Activated CD8-positive, alpha-beta memory T cell treated with anti-CD3 and anti-CD28 coated beads, Interleukin-2, amount 50 U/mL, for 4 hours (primary cell): ENCODE measurements around the gene TREX2.

ENCODE experiments used
- DNase-seq: peaks from one replicate; pipeline ENCODE4 v3.0.0-alpha.2; 2020

The TREX2 gene

DNA sequence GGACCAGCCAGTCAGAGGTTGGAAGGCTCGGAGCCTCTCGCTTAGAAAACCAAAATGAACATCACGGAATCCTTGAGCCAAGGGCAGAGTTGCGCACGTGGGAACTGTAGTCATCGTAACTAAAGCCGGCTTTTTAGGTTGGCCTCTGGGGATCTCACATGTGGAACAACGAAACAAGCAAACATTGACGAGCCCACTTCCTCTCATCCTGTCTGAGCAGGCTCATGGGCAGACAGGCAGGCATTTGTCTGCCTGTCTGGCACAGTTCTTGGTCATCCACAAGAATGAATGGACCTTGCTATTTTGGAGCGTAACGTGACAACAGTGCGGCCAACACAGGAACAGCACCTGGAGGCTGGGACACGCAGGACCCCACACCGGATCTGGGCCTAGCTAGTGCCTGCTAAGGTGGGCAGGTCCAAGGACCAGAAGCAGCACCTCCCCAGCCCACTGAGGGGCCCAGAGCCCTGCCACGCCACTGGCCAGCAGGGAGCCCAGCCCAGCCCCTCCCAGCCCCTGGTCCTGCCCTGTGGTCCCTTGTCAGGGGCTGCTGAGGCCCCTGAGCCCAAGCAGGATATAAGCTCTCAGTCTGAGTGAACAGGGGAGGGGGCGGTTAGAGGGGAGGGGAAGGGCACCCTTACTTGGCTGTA, 9.2 kb upstream of the TREX2 start:
- no peak for DNase-seq

DNA sequence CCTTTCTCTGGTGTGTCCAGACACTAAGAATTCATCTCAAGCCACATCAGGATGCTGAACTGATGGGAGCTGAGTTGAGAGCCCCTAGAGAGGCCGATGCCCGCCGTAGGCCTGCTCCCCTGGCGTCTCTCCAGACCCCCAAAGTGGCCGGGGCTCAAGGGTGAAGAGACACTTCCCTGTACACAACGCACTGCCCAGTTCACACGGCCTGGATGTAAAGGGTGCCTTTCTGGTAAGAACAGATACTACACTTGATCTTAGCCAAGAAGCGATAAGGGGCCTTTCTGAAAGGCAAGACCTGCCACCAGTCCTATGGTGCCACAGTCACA, 5.1 kb upstream of the TREX2 start:
- no peak for DNase-seq

DNA sequence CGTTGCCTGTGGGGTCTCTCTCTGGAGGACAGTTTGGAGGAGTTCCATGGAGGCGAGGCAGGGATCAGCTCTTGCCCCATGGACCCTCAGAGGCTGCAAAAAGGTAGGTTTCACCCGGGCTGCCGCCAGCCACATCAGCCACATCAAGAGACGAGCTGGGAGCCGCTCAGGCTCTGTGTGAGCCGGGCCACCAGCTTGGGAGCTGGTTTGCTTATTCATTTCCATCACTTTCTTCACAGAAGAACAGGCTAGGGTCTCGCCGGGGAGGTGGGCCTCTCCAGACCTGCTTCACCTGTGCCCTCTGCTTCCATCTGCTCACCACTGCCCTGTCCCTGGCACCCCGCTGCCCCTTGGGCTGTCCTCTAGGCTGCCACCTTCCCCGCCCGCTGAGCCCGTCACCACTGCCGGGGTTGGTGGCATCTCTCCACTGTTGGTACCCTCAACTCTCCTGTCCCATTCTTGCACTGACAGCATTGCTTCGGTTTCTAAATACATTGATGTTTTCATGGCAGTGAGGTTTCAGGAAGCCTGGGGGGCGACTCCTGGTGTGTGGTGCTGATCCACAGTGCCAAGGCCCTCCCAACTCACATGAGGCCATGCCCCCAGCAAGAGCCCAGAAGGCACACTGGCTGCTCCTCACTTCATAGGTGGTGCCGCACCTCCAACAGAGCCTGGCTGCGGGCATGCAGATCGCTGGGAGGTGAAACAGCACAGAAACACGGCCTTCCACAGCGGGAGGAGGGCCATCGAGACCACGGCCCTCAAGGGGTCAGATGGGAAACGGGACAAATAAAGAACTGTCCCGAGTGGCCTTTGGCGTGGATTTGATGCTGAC, 4.5 kb upstream of the TREX2 start:
- DNase-seq = no peak

DNA sequence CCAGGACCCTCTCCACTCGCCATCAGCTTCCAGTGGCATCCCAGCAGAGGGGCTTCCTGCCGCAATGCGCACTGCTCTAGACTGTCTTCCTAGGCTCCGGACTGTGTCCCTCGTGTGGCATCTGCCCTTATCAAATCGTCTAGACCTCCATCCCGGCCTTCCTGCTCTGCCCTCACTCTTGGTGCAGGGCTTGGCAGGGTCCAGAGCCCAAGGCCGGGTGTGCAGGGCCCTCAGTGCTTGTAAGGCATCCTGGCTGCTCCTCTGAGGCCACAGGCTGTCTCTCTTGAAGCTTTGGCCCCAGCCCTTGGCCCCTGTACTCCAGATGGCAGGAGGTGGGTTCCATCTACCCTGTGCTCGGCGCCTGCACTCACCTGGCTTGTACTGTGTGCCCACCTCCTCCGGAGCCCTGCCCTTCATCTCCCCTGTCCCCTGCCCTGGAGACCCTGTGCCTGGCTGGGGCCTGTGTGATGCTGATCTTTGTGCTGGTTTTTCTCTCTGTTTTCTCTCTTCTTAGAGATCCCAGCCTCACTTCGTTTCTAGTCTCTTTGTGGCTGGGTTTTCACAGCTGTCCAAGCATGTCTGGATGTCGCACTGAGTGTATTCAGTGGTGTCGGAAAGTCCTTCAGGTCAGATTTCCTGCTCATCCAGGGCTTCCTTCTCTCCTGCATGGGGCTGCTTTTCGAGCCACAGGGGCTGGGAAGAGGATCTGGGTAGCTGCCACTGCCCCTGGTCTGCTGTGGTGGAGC, 3.7 kb upstream of the TREX2 start:
- no peak for DNase-seq

DNA sequence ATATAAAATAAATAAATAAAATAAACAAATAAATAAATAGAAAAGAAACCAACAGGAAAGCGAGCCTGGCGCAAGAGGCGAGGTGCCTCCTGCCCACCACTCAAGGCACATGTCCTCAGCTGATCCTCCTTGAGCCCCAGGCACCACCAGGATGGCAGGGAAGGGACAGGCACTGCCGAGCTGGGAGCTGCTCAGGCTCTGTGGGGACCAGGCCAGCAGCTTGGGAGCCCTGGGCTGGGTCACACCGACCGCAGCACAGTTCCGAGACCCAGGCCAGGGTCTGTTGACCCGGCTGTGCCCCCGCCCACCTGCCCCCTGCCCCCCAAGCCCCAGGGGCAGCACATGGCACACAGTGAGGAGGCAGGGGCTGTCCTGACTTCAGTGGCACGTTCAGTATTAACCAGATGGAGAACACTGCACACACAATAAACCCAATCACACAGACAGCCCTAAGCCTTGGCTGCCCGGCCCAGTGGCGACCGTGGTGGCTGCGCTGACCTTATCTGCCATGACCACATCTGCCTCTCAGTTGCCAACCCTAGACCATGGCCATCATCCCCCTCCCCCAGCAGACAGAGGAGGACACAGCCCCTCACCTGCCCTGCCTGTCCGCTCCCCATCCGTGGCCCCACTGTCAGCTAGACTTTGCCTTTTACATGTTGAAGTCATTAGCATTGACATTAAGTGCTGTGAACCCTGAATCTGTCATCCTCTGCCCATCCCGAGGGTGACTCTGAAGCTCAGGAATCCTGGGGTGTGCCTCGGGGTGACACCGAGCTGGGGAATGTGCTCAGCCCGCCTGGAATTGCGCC, 2.9 kb upstream of the TREX2 start:
- DNase-seq = no peak

DNA sequence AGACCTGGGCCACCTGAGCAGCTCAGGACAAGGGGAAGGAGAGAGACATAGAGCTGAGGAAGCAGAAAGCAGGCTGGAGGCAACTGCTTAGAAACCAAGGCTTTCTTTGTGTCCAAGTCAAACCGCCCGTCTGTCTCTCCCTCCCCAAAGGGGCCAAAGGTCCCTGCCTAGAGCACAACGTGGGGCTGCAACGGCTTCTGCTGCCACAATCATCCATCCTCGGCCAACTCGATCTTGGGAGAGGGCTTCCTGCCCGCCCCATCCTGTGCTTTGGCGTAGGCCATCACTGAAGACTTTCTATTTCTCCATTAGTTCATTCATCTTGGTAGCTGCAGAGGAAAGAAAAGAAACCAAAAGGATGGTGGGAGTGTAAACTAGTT, 1.7 kb upstream of the TREX2 start:
- DNase-seq = no peak

DNA sequence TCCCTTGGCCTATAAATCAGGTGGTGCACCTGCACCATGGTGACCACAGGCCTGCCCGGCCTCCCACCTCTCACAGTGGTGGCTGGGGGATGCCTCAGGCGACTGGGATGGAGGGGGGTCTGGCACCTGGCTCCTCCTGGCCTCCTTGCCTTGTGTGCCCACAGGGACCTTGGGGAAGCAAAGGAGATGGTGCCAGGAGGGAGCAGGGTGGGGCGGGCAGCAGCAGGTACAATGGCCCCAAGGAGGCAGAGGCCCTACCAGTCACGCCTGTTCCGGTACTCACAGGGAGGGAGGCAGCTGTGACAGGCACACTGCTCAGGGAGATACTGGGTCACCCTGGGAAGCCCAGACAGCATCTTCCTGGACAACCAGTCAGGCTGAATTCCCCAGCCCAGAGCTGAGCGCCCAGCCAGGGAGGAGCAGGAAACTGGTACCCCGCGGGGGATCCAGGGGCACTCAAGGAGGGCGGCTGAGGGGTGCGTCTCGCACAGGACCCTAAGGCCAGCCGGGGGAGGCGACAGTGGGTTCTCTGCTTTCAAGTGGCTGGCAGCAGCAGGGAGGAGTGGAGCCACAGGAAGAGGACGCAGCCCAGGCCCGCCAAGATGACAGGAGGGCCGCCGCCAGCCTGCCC, 1.2 kb upstream of the TREX2 start:
- DNase-seq = no peak

DNA sequence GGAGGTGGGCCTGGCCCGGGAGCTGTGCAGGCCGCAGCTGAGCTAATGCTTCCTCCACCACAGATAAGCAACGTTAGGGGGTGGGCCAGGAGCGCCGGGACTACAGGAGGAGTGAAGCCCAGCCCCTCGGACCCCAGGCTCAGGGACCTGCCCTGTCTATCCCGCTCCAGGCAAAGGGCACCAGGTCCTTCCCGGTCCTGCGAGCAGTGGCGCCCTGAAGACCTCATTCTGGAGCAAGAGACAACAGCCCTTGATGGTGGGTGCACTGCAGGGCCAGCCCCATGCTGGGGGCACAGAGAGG, 730 bp upstream of the TREX2 start:
- no peak for DNase-seq

DNA sequence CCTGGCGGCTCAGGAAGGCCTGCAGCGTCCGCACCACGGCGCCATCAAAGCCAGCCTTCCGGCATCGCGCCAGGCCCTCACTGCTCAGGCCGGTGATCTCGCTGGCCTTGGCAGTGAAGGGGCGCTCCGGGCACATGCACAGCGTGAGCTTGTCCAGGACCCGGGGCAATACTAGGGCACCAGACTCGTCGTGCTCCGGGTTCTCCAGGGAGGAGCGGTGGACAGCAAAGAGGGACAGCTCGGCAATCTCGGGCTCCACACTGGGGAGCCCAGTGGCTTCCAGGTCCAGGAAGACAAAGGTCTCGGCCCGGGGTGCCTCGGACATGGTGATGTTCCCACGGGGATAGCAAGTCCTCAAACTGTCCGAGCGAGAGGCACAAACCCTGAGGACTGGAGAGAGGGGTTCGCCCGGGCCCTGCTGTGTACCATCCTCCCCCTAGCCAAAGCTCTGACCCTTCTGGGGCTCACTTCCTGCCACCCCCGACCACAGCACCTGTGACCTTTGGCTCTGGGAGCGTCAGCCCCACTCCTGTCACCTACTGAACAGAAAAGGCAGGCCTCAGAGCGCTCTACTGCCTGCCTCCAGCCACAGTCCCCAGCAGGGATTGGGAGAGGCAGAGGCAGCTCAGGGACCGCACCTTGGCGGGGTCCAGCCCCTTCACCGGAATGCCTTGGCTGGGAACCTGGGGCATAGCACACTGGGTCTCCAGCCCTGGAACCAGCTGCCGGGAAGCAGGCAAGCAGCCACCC, 575 bp downstream of the TREX2 start:
- DNase-seq = no peak

DNA sequence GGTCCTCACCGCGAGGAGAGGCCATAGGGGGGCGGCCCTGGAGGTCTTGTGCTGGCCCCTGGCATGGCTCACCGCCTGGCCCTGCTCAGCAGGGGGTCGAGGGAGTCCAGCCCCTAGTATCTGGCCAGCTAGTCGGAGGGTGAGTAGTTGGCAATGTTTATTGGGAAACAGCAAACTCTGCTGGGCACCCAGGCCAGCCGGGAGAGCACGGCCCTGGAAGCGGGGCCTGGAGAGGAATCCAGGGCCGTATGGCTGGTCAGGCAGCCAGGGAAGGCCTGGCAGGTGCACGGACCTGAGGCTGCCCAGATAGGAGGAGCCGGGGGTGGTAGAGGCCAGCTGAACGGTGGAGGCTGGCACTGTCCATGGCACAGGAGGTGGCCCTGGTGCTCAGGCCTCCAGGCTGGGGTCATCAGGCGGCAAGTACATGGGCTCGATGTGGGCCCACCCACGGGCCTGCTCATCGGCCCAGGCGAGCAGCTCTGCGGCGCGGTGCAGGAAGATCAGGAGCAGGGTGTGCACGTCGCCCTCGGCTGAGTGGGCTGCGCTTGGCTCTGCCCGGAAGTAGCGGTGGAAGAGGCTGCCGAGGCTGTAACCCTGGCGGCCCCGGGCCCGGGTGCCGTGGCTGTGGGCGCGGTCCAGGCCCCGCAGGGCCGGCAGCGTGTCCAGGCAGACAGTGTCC, 1.4 kb downstream of the TREX2 start:
- DNase-seq = no peak

DNA sequence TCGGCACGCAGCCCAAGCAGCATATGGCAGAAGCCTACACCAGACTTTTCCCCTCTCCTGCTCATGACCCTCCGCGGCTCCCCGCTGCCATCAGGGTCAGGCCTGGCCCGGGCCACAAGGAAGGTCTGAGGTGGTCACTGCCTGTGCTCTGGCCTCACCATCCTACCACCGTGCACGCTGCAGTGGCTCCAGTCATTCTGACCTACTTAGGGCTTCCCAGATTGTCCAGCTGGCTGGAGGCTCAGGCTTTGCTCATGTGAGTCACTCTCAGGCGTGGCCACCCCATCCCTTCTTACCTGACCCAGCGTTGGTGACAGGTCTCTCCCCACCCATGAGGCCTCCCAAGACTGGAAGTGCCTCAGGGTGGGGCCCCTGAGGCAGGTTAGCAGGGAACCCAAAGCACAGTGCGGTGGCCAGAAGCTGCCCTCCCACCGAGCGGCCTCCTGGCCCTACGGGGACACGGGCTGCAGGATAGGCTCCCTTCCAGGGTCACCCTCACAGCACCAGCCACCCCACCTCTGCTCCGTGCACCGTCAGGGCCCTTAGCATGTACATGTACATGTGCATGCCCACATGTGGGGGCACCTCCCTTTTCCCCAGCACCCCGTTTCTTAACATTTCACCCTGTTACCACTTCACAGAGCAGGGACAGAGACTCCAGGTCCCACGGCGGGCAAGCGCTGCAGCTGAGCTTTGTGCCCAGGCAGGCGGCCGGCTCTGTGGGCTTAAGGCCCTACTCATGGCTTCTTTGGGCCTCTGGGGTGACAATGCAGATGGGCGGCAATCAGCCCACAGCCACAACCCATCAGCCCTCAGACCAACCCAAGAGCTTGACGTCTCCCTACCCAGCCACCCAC, 2.2 kb downstream of the TREX2 start:
- DNase-seq = no peak

DNA sequence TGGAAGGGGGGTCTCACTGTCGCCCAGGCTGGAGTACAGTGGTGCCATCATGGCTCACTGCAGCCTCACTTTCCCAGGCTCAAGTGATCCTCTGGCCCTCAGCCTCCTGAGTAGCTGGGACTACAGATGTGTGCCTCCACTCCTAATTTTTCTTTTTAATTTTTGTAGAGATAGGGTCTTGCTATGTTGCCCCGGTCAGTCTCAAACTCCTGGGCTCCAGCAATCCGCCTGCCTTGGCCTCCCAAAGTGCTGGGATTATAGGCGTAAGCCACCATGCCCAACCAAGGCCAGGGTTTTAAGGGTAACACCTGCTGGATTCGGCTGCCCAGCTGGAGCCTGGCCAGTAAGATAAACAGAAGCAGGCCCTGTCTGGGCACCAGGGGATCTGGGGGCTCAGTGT, 3.4 kb downstream of the TREX2 start:
- DNase-seq = no peak

DNA sequence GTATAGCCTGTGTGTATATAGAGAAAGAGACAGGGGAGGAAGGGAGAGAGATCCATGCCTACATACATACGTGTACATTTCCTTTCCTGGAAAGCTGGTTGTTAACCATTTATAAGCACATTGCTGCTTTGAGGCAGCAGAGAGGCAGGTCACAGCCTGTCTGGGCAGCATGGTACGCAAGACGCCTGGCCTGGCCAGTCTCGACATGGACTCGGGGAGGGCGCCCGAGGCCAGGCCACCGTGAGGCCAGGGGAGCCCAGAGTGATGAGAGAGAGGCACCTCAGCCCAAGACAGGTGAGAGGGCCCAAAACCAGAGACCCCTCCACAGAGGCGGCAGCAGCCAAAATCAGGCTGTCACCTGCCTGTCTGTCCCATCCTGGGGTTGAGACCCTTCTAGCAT, 3.9 kb downstream of the TREX2 start:
- DNase-seq = no peak

DNA sequence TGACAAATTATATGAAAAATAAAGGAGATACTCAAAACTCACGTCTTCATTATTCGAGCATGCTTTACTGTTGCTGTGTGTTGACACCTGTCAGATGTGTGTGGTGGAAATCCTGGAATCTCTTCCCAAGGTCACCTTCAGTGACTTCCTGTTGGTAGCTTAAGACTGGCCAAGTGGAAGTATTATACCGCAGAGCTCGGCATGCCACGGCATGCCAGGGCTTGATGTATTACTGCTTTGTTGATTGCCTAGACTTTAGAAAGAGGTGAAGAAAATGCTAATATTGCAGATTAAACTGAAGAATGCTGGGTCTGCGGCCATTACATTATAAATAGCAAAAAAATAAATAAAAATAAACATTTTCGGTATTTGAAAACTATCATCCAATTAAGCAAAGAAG, 4.6 kb downstream of the TREX2 start:
- no peak for DNase-seq

DNA sequence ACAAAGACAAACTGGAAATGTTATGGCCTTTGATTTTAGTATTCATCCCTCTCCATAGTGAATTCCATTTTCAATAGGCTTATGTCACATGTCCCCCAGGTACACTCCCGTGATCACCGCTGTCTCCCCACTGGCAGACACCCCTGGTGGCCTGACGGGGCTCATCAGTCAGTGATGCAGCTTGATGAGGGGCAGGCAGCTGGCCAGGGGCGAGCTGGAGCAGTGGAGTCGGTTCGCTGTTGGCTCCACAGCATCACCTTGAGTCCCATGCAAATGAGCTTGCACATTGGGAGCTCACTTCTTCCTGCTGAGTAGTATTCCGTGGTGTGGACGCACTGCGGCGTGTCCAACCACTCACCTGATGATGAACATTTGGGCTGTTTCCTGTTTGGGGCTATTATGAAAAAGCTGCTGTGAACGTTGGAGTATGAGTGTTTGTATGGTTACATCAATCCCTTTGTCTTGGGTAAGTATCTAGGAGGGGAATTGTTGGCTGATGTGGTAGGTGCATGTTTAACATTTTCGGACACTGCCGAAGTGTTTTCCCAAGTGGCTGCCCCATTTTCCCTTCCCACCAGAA, 5.2 kb downstream of the TREX2 start:
- DNase-seq = no peak

DNA sequence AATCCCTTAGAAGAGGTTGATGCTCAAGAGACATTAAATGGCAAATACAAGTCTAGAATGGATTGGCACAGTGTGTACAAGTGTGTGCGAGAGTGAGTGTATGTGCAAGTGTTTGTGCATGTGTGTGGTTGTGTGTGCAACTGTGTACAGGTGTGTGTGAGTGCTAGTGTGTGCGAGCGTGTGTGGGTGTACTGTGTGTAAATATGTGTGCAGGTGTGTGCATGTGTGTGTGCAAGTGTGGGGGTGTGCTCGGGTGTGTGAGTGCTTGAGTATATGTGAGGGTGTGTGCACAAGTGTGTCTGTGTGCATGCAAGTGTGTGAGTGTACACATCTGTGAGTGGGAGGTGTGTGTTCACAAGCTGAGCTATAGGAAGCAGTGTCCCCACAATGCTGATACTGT, 5.9 kb downstream of the TREX2 start:
- no peak for DNase-seq

DNA sequence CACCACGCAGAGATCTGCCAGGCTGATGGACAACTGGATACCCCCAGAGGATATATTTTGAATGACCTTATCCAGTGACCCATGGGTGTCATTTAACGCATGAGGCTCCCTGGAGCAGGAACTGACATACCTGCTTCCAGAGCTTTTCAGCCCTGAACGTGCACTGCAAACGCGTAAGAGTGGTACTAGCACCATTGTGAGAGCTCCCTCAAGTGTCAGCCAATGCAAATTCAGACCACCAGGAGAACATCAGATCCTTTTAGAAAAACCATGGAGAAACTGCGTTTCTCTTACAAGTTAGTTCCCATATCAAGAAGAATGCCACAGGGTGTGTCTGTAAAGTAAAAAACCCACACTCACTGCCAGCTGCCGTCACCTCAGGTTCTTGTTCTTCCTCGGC, 7.3 kb downstream of the TREX2 start:
- no peak for DNase-seq

DNA sequence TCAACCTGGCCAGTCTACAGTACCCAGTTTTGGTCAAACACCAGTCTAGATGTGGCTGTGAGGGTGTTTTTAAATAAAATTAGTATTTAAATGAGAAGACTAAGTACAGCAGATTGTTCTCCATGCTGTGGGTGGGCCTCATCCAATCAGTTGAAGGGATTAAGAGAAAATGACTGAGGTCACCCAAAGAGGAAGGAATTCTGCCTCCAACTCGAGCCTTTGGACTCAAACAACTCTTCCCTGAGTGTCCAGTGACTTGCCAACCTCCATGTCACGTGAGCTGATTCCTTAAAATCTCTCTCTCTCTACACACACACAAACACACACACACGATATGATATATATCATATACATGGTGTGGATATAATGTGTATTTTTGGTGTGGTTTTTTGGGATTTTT, 10.0 kb downstream of the TREX2 start:
- DNase-seq = no peak

DNA sequence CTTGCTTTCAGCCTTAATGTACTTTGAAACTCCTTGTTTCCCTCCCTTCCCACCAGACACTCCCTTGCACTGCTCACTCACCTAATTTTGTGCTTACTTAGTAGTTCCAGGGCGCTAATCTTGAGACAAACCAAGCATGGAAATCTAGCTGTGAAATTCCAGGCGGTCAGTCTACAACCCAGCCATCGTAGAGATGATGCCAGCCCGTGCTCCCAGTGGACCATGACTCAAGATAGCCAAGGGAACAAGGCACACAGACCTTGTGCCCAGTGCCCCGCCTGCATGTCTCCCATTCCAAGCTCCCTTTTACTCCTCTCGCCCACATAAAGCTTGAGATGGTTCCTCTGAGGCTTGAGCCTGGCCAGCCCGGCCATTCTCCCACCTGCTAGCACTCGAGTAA, 11.1 kb downstream of the TREX2 start:
- DNase-seq = no peak

DNA sequence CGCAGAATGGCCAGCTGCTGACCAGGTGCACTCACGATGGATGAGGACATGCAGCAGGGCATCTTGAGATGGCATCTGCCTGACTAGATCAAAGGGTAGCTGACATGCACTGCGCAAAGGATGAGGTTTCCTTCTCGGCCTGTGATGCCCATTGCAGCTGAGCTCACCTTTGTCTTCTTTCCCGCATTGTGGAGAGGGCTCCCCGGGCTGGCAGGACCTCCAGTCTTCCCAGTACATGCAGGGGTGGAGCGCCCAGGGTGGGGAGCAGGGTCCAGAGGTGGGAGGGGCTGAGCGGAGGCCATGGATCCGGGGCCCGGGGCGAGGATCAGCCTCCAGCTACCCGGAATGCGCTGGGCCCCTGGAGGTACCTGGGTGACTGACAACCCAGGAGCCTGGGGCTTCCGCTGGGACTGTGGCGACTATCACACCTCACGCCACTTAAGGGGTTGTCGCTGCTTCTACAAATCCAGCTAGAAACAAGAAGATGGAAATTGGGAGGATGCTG, 12.0 kb downstream of the TREX2 start:
- no peak for DNase-seq
